ENCODE data around the gene IZUMO4.

- TF ChIP-seq REST (IDR thresholded peaks at IDR 0.05; ENCODE audit: low read depth) (no peak), CEBPB (IDR thresholded peaks at IDR 0.05) (no peak), EP300 (IDR thresholded peaks at IDR 0.05; ENCODE audit: borderline replicate concordance) (no peak), FOXM1 (IDR thresholded peaks at IDR 0.05; ENCODE audit: borderline replicate concordance, low read depth) (no peak), CREB1 (IDR thresholded peaks at IDR 0.05; ENCODE audit: low read depth) (no peak), TCF12 (IDR thresholded peaks at IDR 0.05; ENCODE audit: low read depth) (no peak), MAX (IDR thresholded peaks at IDR 0.05) (no peak), RAD21 (IDR thresholded peaks at IDR 0.05; ENCODE audit: low read depth) (no peak), USF1 (IDR thresholded peaks at IDR 0.05) (no peak), YY1 (IDR thresholded peaks at IDR 0.05; ENCODE audit: low read depth) (no peak), TAF1 (IDR thresholded peaks at IDR 0.05; ENCODE audit: low read depth) (no peak), ZBTB7A (IDR thresholded peaks at IDR 0.05; ENCODE audit: low read depth) (no peak)
These were observed 25.5 kb downstream of the IZUMO4 start for GRCh38 chr19:2122251-2122650.

Data from Ishikawa (cell line).